Neutrophil (primary cell): ENCODE data around the gene MOGAT1.

Experiments
- H3K27ac ChIP-seq: fragments of 200-600 bp; sonication (generic); 2 replicates; pipeline ENCODE4 v1.5.1; 2016; ENCODE audit warnings: mild to moderate bottlenecking, moderate library complexity
- H3K27me3 ChIP-seq: fragments of 200-600 bp; sonication (generic); 2 replicates; pipeline ENCODE4 v1.6.0; 2016; ENCODE audit warnings: mild to moderate bottlenecking
- H3K36me3 ChIP-seq: fragments of 200-600 bp; sonication (generic); 2 replicates; pipeline ENCODE4 v1.5.1; 2017
- H3K4me1 ChIP-seq, 2 experiments: fragments of 200-600 bp in 1 of 2; sonication (generic) in 1 of 2; 1 replicate in 1 of 2; 2 replicates in 1 of 2; pipeline versions ENCODE4 v1.5.1 to v1.6.1; 2013 to 2016; ENCODE audit warnings: low read depth in 1 of 2, low read length in 1 of 2, mild to moderate bottlenecking in 1 of 2, moderate library complexity in 1 of 2; ENCODE audit not compliant: control insufficient read depth in 1 of 2, insufficient read depth in 1 of 2
- H3K4me3 ChIP-seq, 2 experiments: fragments of 200-600 bp in 1 of 2; sonication (generic) in 1 of 2; 1 replicate in 1 of 2; 2 replicates in 1 of 2; pipeline ENCODE4 v1.5.1; 2013 to 2016; ENCODE audit warnings: low read depth in 1 of 2, low read length in 1 of 2, mild to moderate bottlenecking in 1 of 2, moderate library complexity in 1 of 2
- H3K9me3 ChIP-seq: fragments of 200-600 bp; sonication (generic); 2 replicates; pipeline ENCODE4 v1.5.1; 2016
- CTCF ChIP-seq: fragments of 200-600 bp; sonication (generic); IDR thresholded peaks from 2 replicates; pipeline ENCODE4 v1.5.1; 2016; ENCODE audit warnings: antibody characterized with exemption

MOGAT1 gene

GRCh38 chr2:222724208-222724607 is 52.8 kb downstream of the MOGAT1 start:
- TF ChIP-seq CTCF = no peak
- H3K27ac ChIP-seq = no peak overlapping the region
- H3K27me3 ChIP-seq = no peaks in the 10 kb centered on the region
- H3K4me1 ChIP-seq = no peaks in the 10 kb centered on the region
- H3K9me3 ChIP-seq = no peaks in the 10 kb centered on the region
- H3K36me3 ChIP-seq = no peaks in the 10 kb centered on the region
- H3K4me3 ChIP-seq = no peak overlapping the region

GRCh38 chr2:222728621-222729020 is 57.2 kb downstream of the MOGAT1 start:
- Histone ChIP-seq H3K27ac (no peak overlapping the region), H3K36me3 (no peaks in the 10 kb centered on the region), H3K27me3 (peaks cover 15% of the 10 kb centered on the region), H3K4me1 (no peaks in the 10 kb centered on the region), H3K4me3 (no peak overlapping the region), H3K9me3 (no peaks in the 10 kb centered on the region)
- no peak for TF ChIP-seq CTCF

GRCh38 chr2:222730366-222730999 is 59.0 kb downstream of the MOGAT1 start:
- Histone ChIP-seq H3K9me3 (no peaks in the 10 kb centered on the region), H3K27me3 (peaks cover 32% of the 10 kb centered on the region), H3K27ac (no peak overlapping the region), H3K4me3 (no peak overlapping the region), H3K36me3 (no peaks in the 10 kb centered on the region), H3K4me1 (no peaks in the 10 kb centered on the region)
- no peak for TF ChIP-seq CTCF

- no peak overlapping the region for H3K4me3 ChIP-seq
- no peaks in the 10 kb centered on the region for H3K4me1 ChIP-seq
Observed at GRCh38 chr2:222731201-222731621, 59.8 kb downstream of the MOGAT1 start.

GRCh38 chr2:222732489-222733178 is 61.2 kb downstream of the MOGAT1 start:
- Histone ChIP-seq H3K27ac (no peak overlapping the region), H3K27me3 (peaks cover 54% of the 10 kb centered on the region), H3K4me3 (no peak overlapping the region), H3K9me3 (no peaks in the 10 kb centered on the region), H3K36me3 (no peaks in the 10 kb centered on the region), H3K4me1 (no peaks in the 10 kb centered on the region)
- TF ChIP-seq CTCF = no peak

More at GRCh38 chr2:222731201-222731621, 59.8 kb downstream of the MOGAT1 start:
- no peak for TF ChIP-seq CTCF
- Histone ChIP-seq H3K27ac (no peak overlapping the region), H3K9me3 (no peaks in the 10 kb centered on the region), H3K27me3 (peaks cover 40% of the 10 kb centered on the region), H3K36me3 (no peaks in the 10 kb centered on the region)
